SK-N-SH treated with all-trans-retinoic acid at 6 μM for 48 hours (cell line): ENCODE measurements around the gene DHDDS.

Experiments
- ESRRG ChIP-seq: fragments of 250-450 bp; sonication (Bioruptor Pico); IDR thresholded peaks from 2 replicates; pipeline ENCODE4 v1.6.1; 2021; ENCODE audit warnings: mild to moderate bottlenecking
- TOX ChIP-seq: fragments of 250-450 bp; sonication (Bioruptor Pico); IDR thresholded peaks from 2 replicates; pipeline ENCODE4 v1.8.0; 2021; ENCODE audit warnings: mild to moderate bottlenecking, moderate library complexity, borderline replicate concordance
- TF ChIP-seq, protein P1 (sequence below): fragments of 250-450 bp; sonication (Bioruptor Pico); IDR thresholded peaks from 2 replicates; pipeline ENCODE4 v1.5.1; 2020; ENCODE audit warnings: low read depth, mild to moderate bottlenecking, moderate library complexity
- TF ChIP-seq, protein P2 (sequence below): fragments of 250-450 bp; sonication (Bioruptor Pico); IDR thresholded peaks from 2 replicates; pipeline ENCODE4 v1.8.0; 2020; ENCODE audit warnings: mild to moderate bottlenecking, moderate library complexity, borderline replicate concordance

DNA sequence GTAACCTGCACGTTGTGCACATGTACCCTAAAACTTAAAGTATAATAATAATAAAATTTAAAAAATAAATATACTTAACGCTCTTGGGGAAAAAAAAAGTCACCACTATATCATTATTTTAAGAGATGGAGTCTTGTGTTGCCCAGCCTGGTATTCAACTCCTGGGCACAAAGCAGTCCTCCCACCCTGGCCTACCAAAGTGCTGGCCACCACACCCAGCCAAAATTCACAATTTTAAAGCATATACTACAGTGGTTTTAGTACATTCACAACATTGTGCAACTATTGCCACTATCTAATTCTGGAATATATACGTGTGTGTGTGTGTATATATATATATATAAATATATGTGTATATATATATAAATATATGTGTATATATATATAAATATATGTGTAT is 46.0 kb downstream of the DHDDS start:
- TF ChIP-seq ESRRG (CRISPR knock-in tag) (no peak), TOX (CRISPR knock-in tag) (no peak)
- TF ChIP-seq, protein P1, sequence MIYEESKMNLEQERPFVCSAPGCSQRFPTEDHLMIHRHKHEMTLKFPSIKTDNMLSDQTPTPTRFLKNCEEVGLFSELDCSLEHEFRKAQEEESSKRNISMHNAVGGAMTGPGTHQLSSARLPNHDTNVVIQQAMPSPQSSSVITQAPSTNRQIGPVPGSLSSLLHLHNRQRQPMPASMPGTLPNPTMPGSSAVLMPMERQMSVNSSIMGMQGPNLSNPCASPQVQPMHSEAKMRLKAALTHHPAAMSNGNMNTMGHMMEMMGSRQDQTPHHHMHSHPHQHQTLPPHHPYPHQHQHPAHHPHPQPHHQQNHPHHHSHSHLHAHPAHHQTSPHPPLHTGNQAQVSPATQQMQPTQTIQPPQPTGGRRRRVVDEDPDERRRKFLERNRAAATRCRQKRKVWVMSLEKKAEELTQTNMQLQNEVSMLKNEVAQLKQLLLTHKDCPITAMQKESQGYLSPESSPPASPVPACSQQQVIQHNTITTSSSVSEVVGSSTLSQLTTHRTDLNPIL = 0 out of 2 replicates have a peak, but pooled peaks have one; percentile 10
- TF ChIP-seq, protein P2, sequence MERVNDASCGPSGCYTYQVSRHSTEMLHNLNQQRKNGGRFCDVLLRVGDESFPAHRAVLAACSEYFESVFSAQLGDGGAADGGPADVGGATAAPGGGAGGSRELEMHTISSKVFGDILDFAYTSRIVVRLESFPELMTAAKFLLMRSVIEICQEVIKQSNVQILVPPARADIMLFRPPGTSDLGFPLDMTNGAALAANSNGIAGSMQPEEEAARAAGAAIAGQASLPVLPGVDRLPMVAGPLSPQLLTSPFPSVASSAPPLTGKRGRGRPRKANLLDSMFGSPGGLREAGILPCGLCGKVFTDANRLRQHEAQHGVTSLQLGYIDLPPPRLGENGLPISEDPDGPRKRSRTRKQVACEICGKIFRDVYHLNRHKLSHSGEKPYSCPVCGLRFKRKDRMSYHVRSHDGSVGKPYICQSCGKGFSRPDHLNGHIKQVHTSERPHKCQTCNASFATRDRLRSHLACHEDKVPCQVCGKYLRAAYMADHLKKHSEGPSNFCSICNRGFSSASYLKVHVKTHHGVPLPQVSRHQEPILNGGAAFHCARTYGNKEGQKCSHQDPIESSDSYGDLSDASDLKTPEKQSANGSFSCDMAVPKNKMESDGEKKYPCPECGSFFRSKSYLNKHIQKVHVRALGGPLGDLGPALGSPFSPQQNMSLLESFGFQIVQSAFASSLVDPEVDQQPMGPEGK (CRISPR knock-in tag) = no peak
